Neural progenitor cell (in vitro differentiated cells): Measurements from ENCODE around the gene ZNF385D.

ENCODE experiments used
- CTCF ChIP-seq: fragments of 200-600 bp; sonication (generic); IDR thresholded peaks from 2 replicates; pipeline ENCODE4 v1.5.1; 2017; ENCODE audit warnings: antibody characterized with exemption, mild to moderate bottlenecking
- EZH2 ChIP-seq: fragments of 200-600 bp; sonication (generic); IDR thresholded peaks from 2 replicates; pipeline ENCODE4 v1.6.1; 2017; ENCODE audit warnings: antibody characterized with exemption, mild to moderate bottlenecking, moderate library complexity

GRCh38 chr3:21592828-21593227 is 158.2 kb downstream of the ZNF385D start:
- TF ChIP-seq CTCF: no peak
- TF ChIP-seq EZH2: no peak
